HepG2 (cell line): ENCODE results near the gene PKMYT1.

Experiments
- AHR ChIP-seq: IDR thresholded peaks from 2 replicates; pipeline ENCODE4 v1.6.1; 2018; ENCODE audit warnings: missing genetic modification reagents, missing compliant biosample characterization
- BRCA1 ChIP-seq: sonication (generic); formaldehyde crosslinking; IDR thresholded peaks from 2 replicates; pipeline ENCODE4 v1.4.0; 2020; ENCODE audit warnings: missing genetic modification reagents
- GTF2F1 ChIP-seq: fragments of 150-350 bp; IDR thresholded peaks from 2 replicates; pipeline ENCODE4 v1.6.1; 2014; ENCODE audit warnings: low read length
- MED13 ChIP-seq: sonication (generic); formaldehyde crosslinking; IDR thresholded peaks from 2 replicates; pipeline ENCODE4 v1.5.0; 2020; ENCODE audit warnings: missing genetic modification reagents
- POLR2A ChIP-seq, 2 experiments: IDR thresholded peaks; 2 replicates each; pipeline ENCODE4 v1.6.1; 2011; ENCODE audit warnings: low read depth in 2 of 2, low read length in 2 of 2, mild to moderate bottlenecking in 1 of 2, moderate library complexity in 1 of 2; ENCODE audit not compliant: insufficient read depth in 1 of 2
- RXRA ChIP-seq: sonication (generic); formaldehyde crosslinking; IDR thresholded peaks from 2 replicates; pipeline ENCODE4 v1.5.1; 2020; ENCODE audit warnings: missing genetic modification reagents
- TF ChIP-seq, protein P1 (sequence below): sonication (generic); formaldehyde crosslinking; IDR thresholded peaks from 2 replicates; pipeline ENCODE4 v1.5.0; 2020; ENCODE audit warnings: mild to moderate bottlenecking, missing genetic modification reagents, moderate library complexity

DNA sequence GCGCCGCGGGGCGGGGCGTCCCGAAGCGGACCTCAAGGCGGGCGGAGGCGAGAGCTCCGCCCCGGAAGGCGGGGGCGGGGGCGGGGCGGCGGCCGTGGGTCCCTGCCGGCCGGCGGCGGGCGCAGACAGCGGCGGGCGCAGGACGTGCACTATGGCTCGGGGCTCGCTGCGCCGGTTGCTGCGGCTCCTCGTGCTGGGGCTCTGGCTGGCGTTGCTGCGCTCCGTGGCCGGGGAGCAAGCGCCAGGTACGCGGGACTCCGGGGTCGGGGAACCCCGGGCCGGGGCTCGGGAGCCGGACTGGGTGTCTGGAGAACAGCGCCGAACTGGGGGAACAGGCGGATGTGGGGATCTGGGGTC, 40.0 kb upstream of the PKMYT1 start, which contains the start of gene TNFRSF12A:
- TF ChIP-seq BRCA1 (CRISPR knock-in tag) (no peak), MED13 (CRISPR knock-in tag) (no peak; the same call in 1 of the 2 replicates), RXRA (CRISPR knock-in tag) (no peak), POLR2A (IDR thresholded peaks at IDR 0.05; ENCODE audit: insufficient read depth in 1 of 2, low read depth in 2 of 2, low read length in 2 of 2) (peak; percentile 63 to 92; a peak in 3 of 4 replicates), AHR (no peak), GTF2F1 (no peak)
- TF ChIP-seq, protein P1, sequence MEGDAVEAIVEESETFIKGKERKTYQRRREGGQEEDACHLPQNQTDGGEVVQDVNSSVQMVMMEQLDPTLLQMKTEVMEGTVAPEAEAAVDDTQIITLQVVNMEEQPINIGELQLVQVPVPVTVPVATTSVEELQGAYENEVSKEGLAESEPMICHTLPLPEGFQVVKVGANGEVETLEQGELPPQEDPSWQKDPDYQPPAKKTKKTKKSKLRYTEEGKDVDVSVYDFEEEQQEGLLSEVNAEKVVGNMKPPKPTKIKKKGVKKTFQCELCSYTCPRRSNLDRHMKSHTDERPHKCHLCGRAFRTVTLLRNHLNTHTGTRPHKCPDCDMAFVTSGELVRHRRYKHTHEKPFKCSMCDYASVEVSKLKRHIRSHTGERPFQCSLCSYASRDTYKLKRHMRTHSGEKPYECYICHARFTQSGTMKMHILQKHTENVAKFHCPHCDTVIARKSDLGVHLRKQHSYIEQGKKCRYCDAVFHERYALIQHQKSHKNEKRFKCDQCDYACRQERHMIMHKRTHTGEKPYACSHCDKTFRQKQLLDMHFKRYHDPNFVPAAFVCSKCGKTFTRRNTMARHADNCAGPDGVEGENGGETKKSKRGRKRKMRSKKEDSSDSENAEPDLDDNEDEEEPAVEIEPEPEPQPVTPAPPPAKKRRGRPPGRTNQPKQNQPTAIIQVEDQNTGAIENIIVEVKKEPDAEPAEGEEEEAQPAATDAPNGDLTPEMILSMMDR (CRISPR knock-in tag), result no peak
